Lower leg skin (tissue), 4 donors: ENCODE measurements around the gene ARID1B. TPM values are rescaled to one million over a fixed set of nuclear protein-coding genes. Genes with fewer than 3 reads are reported as not detected.

Experiments used
- DNase-seq, 2 donors: peaks; one replicate each; pipeline ENCODE4 v3.0.0-alpha.2; 2019; ENCODE audit warnings: low spot score in 2 of 2
- H3K4me3 ChIP-seq: fragments of 200-600 bp; sonication (generic); 2 replicates; pipeline ENCODE4 v1.5.1; 2017; ENCODE audit warnings: mild to moderate bottlenecking, low read depth; ENCODE audit not compliant: poor library complexity, severe bottlenecking
- CTCF ChIP-seq, 3 donors: fragments of 450-650 bp; IDR thresholded peaks; one replicate each; pipeline ENCODE4 v1.5.1; 2016; ENCODE audit warnings: antibody characterized with exemption in 3 of 3, mild to moderate bottlenecking in 3 of 3, moderate library complexity in 2 of 3
- POLR2A ChIP-seq, 2 donors: fragments of 450-650 bp; IDR thresholded peaks; one replicate each; pipeline ENCODE4 v1.6.1; 2016 to 2017; ENCODE audit warnings: antibody characterized with exemption in 2 of 2, mild to moderate bottlenecking in 1 of 2, moderate library complexity in 1 of 2
- WGBS, 2 donors: methylation state at CpG; one replicate each; pipeline ENCODE4 v1.1.5; 2018; 5-methylcytosine and 5-hydroxymethylcytosine counted together
- intact Hi-C: fragments of 100-400 bp; cut with DNase I; formaldehyde crosslinking; loops from one replicate; pipeline ENCODE4 v1.15.0; 2023; ENCODE audit warnings: low total_unique reads
- total RNA-seq, 4 donors: library from RNA; depleted of rRNA; stranded (reverse); fragments of >200 nt; gene quantifications; one replicate each; pipeline ENCODE4 v1.1.0, GENCODE V29; 2016

ARID1B gene
- total RNA-seq, 4 donors from 2014 or later: 87.3 to 132 (median 102) TPM

- intact Hi-C loops: no loop called here
- H3K4me3 ChIP-seq: no peak overlapping the region
- no peak for DNase-seq
- 66 to 79% methylated on average over 1 of the region's 1 CpG for WGBS, 2 donors
- TF ChIP-seq CTCF (IDR thresholded peaks at IDR 0.05) (no peak), POLR2A (IDR thresholded peaks at IDR 0.05) (no peak)
Observed at GRCh38 chr6:157135691-157136090, 358.5 kb downstream of the ARID1B start.

- TF ChIP-seq POLR2A (IDR thresholded peaks at IDR 0.05) (no peak), CTCF (IDR thresholded peaks at IDR 0.05) (no peak)
- DNase-seq: no peak
- intact Hi-C loops: no loop called here
- no peak overlapping the region for H3K4me3 ChIP-seq
- 82 to 89% methylated on average over 2 of the region's 2 CpGs for WGBS, 2 donors
Observed at GRCh38 chr6:157137501-157137900, 360.3 kb downstream of the ARID1B start.

- no peak for DNase-seq
- WGBS, 2 donors: 91 to 92% methylated on average over 15 of the region's 15 CpGs
- H3K4me3 ChIP-seq: no peak overlapping the region
- intact Hi-C loops: no loop called here
- no peak for TF ChIP-seq POLR2A (IDR thresholded peaks at IDR 0.05)
Observed at GRCh38 chr6:157139054-157139708, 362.0 kb downstream of the ARID1B start.

GRCh38 chr6:157143171-157143889 lies 366.2 kb downstream of the ARID1B start:
- DNase-seq: no peak
- intact Hi-C loops: no loop called here
- 37 to 44% methylated on average over 10 of the region's 10 CpGs for WGBS, 2 donors

GRCh38 chr6:157143890-157144798 lies 367.0 kb downstream of the ARID1B start:
- no peak overlapping the region for H3K4me3 ChIP-seq
- no peak for DNase-seq
- intact Hi-C loops: no loop called here
- WGBS, 2 donors: 49 to 54% methylated on average over 17 of the region's 17 CpGs
- no peak for TF ChIP-seq POLR2A (IDR thresholded peaks at IDR 0.05)
- TF ChIP-seq CTCF (IDR thresholded peaks at IDR 0.05): no peak

More at GRCh38 chr6:157143171-157143889, 366.2 kb downstream of the ARID1B start:
- TF ChIP-seq POLR2A (IDR thresholded peaks at IDR 0.05): no peak
- no peak for TF ChIP-seq CTCF (IDR thresholded peaks at IDR 0.05)
- H3K4me3 ChIP-seq: no peak overlapping the region
